ENCODE data around the gene GAST. TPM values are rescaled to one million over a fixed set of nuclear protein-coding genes. Genes with fewer than 3 reads are reported as not detected.

GAST gene
- total RNA-seq, 4 donors from 2014 or later = not detected

- intact Hi-C loops (cut with DNase I) = no loop called here
- TF ChIP-seq POLR2AphosphoS5 (IDR thresholded peaks at IDR 0.05) (no peak), POLR2A (IDR thresholded peaks at IDR 0.05; ENCODE audit: low read depth) (no peak), EP300 (IDR thresholded peaks at IDR 0.05) (no peak), CTCF (IDR thresholded peaks at IDR 0.05) (no peak)
- H3K4me1 ChIP-seq = no peaks in the 10 kb centered on the region
- 91% methylated on average over 8 of the region's 12 CpGs for WGBS
- no peak overlapping the region for H3K4me3 ChIP-seq
- no peak overlapping the region for H3K27ac ChIP-seq (replicated peaks in 1 of 4)
- no peaks in the 10 kb centered on the region for H3K36me3 ChIP-seq
- H3K27me3 ChIP-seq = peaks cover 0 to 52% (median 3%) of the 10 kb centered on the region in 4 donors
- no peak for DNase-seq (ENCODE audit: extremely low spot score)
- H3K9me3 ChIP-seq = no peaks in the 10 kb centered on the region
Measured at GRCh38 chr17:41728056-41728455, 15.9 kb downstream of the GAST start.

GRCh38 chr17:41730479-41730878, 18.3 kb downstream of the GAST start:
- Histone ChIP-seq H3K9me3 (no peaks in the 10 kb centered on the region), H3K27ac (replicated peaks in 1 of 4) (no peak overlapping the region), H3K27me3 (peaks cover 11 to 62% (median 25%) of the 10 kb centered on the region in 4 donors), H3K4me3 (no peak overlapping the region), H3K36me3 (no peaks in the 10 kb centered on the region), H3K4me1 (peaks cover 18 to 21% (median 19%) of the 10 kb centered on the region in 4 donors)
- intact Hi-C loops (cut with DNase I) = no loop called here
- DNase-seq (ENCODE audit: extremely low spot score) = no peak
- TF ChIP-seq POLR2AphosphoS5 (IDR thresholded peaks at IDR 0.05) (no peak), EP300 (IDR thresholded peaks at IDR 0.05) (no peak), POLR2A (IDR thresholded peaks at IDR 0.05; ENCODE audit: low read depth) (no peak), CTCF (IDR thresholded peaks at IDR 0.05) (no peak)
- WGBS = 65% methylated on average over 4 of the region's 4 CpGs

- intact Hi-C loops (cut with DNase I) = no loop called here
- no peak overlapping the region for H3K4me3 ChIP-seq
- H3K4me1 ChIP-seq = peaks cover 18 to 21% (median 19%) of the 10 kb centered on the region in 4 donors
- no peak for TF ChIP-seq POLR2AphosphoS5 (IDR thresholded peaks at IDR 0.05)
- no peak for TF ChIP-seq POLR2A (IDR thresholded peaks at IDR 0.05; ENCODE audit: low read depth)
- TF ChIP-seq CTCF (IDR thresholded peaks at IDR 0.05) = no peak
- no peak for TF ChIP-seq EP300 (IDR thresholded peaks at IDR 0.05)
- H3K36me3 ChIP-seq = no peaks in the 10 kb centered on the region
- peaks cover 11 to 76% (median 35%) of the 10 kb centered on the region in 4 donors for H3K27me3 ChIP-seq
- H3K9me3 ChIP-seq = no peaks in the 10 kb centered on the region
- 78% methylated on average over 2 of the region's 3 CpGs for WGBS
- no peak for DNase-seq (ENCODE audit: extremely low spot score)
- H3K27ac ChIP-seq (replicated peaks in 1 of 4) = no peak overlapping the region
Measured at GRCh38 chr17:41731836-41732235, 19.7 kb downstream of the GAST start.

GRCh38 chr17:41733348-41734138, 21.4 kb downstream of the GAST start:
- 8% methylated on average over 22 of the region's 40 CpGs for WGBS
- Histone ChIP-seq H3K9me3 (no peaks in the 10 kb centered on the region), H3K27me3 (peaks cover 11 to 87% (median 42%) of the 10 kb centered on the region in 4 donors), H3K36me3 (no peaks in the 10 kb centered on the region), H3K27ac (replicated peaks in 1 of 4) (no peak overlapping the region), H3K4me3 (peak overlapping the region; percentile 45 to 53 (median 48)), H3K4me1 (peaks cover 18 to 28% (median 21%) of the 10 kb centered on the region in 4 donors)
- intact Hi-C loops (cut with DNase I) = no loop called here
- no peak for DNase-seq (ENCODE audit: extremely low spot score)
- TF ChIP-seq POLR2A (IDR thresholded peaks at IDR 0.05; ENCODE audit: low read depth) (no peak), POLR2AphosphoS5 (IDR thresholded peaks at IDR 0.05) (no peak), CTCF (IDR thresholded peaks at IDR 0.05) (no peak), EP300 (IDR thresholded peaks at IDR 0.05) (no peak)
